Endothelial cell of umbilical vein (primary cell): ENCODE results near the gene OR5B2. TPM values are rescaled to one million over a fixed set of nuclear protein-coding genes. Genes with fewer than 3 reads are reported as not detected.

Experiments
- BruUV-seq: library from RNA; stranded (reverse); fragments of 400-500 nt; replicated peaks from 2 replicates; lab custom pipeline; 2021; lab: Mats Ljungman, UMichigan
- CTCF ChIA-PET: fragments of 300-600, 350-600 bp; sonication (Branson Sonifier 250); formaldehyde crosslinking; loops from one replicate; lab custom pipeline; 2021; ENCODE audit warnings: antibody characterized with exemption, inconsistent platforms; lab: Charles Lee
- POLR2A ChIA-PET: fragments of 300-600, 350-600 bp; sonication (Branson Sonifier 250); formaldehyde crosslinking; loops from one replicate; lab custom pipeline; 2021; ENCODE audit warnings: antibody characterized with exemption, inconsistent platforms; lab: Charles Lee
- DNase-seq: peaks from one replicate; pipeline ENCODE4 v3.0.0-alpha.2; 2011; ENCODE audit warnings: low read depth, low spot score
- FAIRE-seq: peaks from 2 replicates; lab custom pipeline; 2011; peaks lifted over from hg19 to GRCh38; lab: Jason Lieb, UNC
- H2AFZ ChIP-seq: 2 replicates; pipeline ENCODE4 v1.6.0; 2012; ENCODE audit warnings: low read depth, low read length, control low read depth, inconsistent platforms
- H3K27ac ChIP-seq: 2 replicates; pipeline ENCODE4 v1.5.1; 2011; ENCODE audit warnings: low read depth, mild to moderate bottlenecking, control low read depth, low read length, moderate library complexity; ENCODE audit not compliant: insufficient read depth
- H3K27me3 ChIP-seq, 2 experiments: 2 replicates each; pipeline versions ENCODE4 v1.6.0 to v1.6.1; 2011; ENCODE audit warnings: low read length in 2 of 2, mixed read lengths in 1 of 2; ENCODE audit not compliant: control insufficient read depth in 2 of 2, insufficient read depth in 2 of 2
- H3K36me3 ChIP-seq, 2 experiments: 2 replicates in 1 of 2; 3 replicates in 1 of 2; pipeline ENCODE4 v1.5.1; 2011; ENCODE audit warnings: low read length in 2 of 2, mild to moderate bottlenecking in 1 of 2, moderate library complexity in 1 of 2; ENCODE audit not compliant: control insufficient read depth in 2 of 2, insufficient read depth in 2 of 2; ENCODE audit errors: extremely low read depth in 1 of 2
- H3K4me1 ChIP-seq: 3 replicates; pipeline ENCODE4 v1.5.1; 2011; ENCODE audit warnings: mild to moderate bottlenecking, low read length; ENCODE audit not compliant: control insufficient read depth, insufficient read depth; ENCODE audit errors: extremely low read depth
- H3K4me2 ChIP-seq: 2 replicates; pipeline ENCODE4 v1.6.1; 2011; ENCODE audit warnings: low read length, control low read depth, mixed read lengths; ENCODE audit not compliant: insufficient read depth
- H3K4me3 ChIP-seq, 3 experiments: fragments of 200-600 bp in 1 of 3; sonication (generic), shearing (Covaris generic) in 1 of 3; replicated peaks in 1 of 3; 2 replicates each; pipeline ENCODE4 v1.5.1; 2011 to 2016; ENCODE audit warnings: control low read depth in 3 of 3, low read length in 3 of 3, mild to moderate bottlenecking in 2 of 3, inconsistent platforms in 1 of 3, low read depth in 1 of 3, moderate library complexity in 1 of 3; ENCODE audit not compliant: insufficient read depth in 1 of 3
- H3K79me2 ChIP-seq: 2 replicates; pipeline ENCODE4 v1.6.0; 2012; ENCODE audit warnings: low read length, inconsistent platforms; ENCODE audit not compliant: control insufficient read depth, insufficient read depth
- H3K9ac ChIP-seq: replicated peaks from 2 replicates; pipeline ENCODE3; 2011; ENCODE audit warnings: low read length, control low read depth; ENCODE audit not compliant: insufficient read depth; ENCODE audit errors: extremely low read depth
- H3K9me1 ChIP-seq: replicated peaks from 3 replicates; pipeline ENCODE4 v1.6.0; 2011; ENCODE audit warnings: mild to moderate bottlenecking, low read length; ENCODE audit not compliant: control insufficient read depth, insufficient read depth; ENCODE audit errors: extremely low read depth
- H3K9me3 ChIP-seq: replicated peaks from 2 replicates; pipeline ENCODE4 v1.5.1; 2012; ENCODE audit warnings: low read length, inconsistent platforms; ENCODE audit not compliant: control insufficient read depth, insufficient read depth
- H4K20me1 ChIP-seq: replicated peaks from 2 replicates; pipeline ENCODE3; 2011; ENCODE audit warnings: mild to moderate bottlenecking, low read length; ENCODE audit not compliant: control insufficient read depth, insufficient read depth; ENCODE audit errors: extremely low read depth
- CTCF ChIP-seq, 2 donors: IDR thresholded peaks; 1 replicate in 1 of 2; 2 replicates in 1 of 2; pipeline ENCODE4 v1.5.1; 2011; ENCODE audit warnings: low read length in 2 of 2, mild to moderate bottlenecking in 2 of 2, moderate library complexity in 2 of 2, control low read depth in 1 of 2, inconsistent platforms in 1 of 2, low read depth in 1 of 2; ENCODE audit not compliant: insufficient read depth in 1 of 2; ENCODE audit errors: extremely low read depth in 1 of 2
- EZH2 ChIP-seq: IDR thresholded peaks from 2 replicates; pipeline ENCODE4 v1.6.1; 2012; ENCODE audit warnings: borderline replicate concordance, low read depth, mild to moderate bottlenecking, moderate library complexity, low read length, inconsistent platforms; ENCODE audit not compliant: severe bottlenecking
- FOS ChIP-seq: IDR thresholded peaks from 2 replicates; pipeline ENCODE4 v1.6.1; 2011; ENCODE audit warnings: mild to moderate bottlenecking, low read length, moderate library complexity, borderline replicate concordance; ENCODE audit not compliant: insufficient read depth
- GATA2 ChIP-seq: IDR thresholded peaks from 2 replicates; pipeline ENCODE4 v1.7.0; 2011; ENCODE audit warnings: low read depth, mild to moderate bottlenecking, moderate library complexity, mixed read lengths, low read length; ENCODE audit not compliant: insufficient read length, insufficient read depth
- JUN ChIP-seq: IDR thresholded peaks from 2 replicates; pipeline ENCODE4 v1.6.1; 2011; ENCODE audit warnings: borderline replicate concordance, low read depth; ENCODE audit not compliant: insufficient read length, insufficient read depth
- MYC ChIP-seq: IDR thresholded peaks from one replicate; pipeline ENCODE4 v1.6.1; 2011; ENCODE audit warnings: mild to moderate bottlenecking, low read depth, low read length
- POLR2A ChIP-seq: IDR thresholded peaks from 2 replicates; pipeline ENCODE4 v1.6.1; 2012; ENCODE audit warnings: low read depth, mild to moderate bottlenecking, control low read depth, low read length
- POLR2AphosphoS5 ChIP-seq: IDR thresholded peaks from 2 replicates; pipeline ENCODE4 v1.6.1; 2012; ENCODE audit warnings: low read depth, mild to moderate bottlenecking, control low read depth, low read length, moderate library complexity; ENCODE audit not compliant: insufficient read depth
- dilution Hi-C: fragments of 300-500 bp; cut with MboI; formaldehyde crosslinking; loops from one replicate; pipeline ENCODE4 v1.15.0; 2019; ENCODE audit warnings: low sequenced_read_pairs; ENCODE audit not compliant: extremely low pct_ligation_motif_present
- intact Hi-C: fragments of 100-400 bp; cut with micrococcal nuclease; formaldehyde crosslinking; loops from one replicate; pipeline ENCODE4 v1.10.0; 2022
- polyA plus RNA-seq, 4 experiments: library from polyadenylated mRNA; depleted of rRNA in 3 of 4; stranded (reverse) in 3 of 4; unstranded in 1 of 4; fragments of >200 nt; gene quantifications; 2 replicates each; pipeline versions ENCODE4 v1.2.1 to v1.2.3, GENCODE V29; 2011 to 2012; ENCODE audit warnings: missing spikeins in 1 of 4
- total RNA-seq: library from RNA; stranded (reverse); gene quantifications from 2 replicates; pipeline ENCODE4 v1.2.3, GENCODE V29; 2021
- TF ChIP-seq, protein P1 (sequence below): IDR thresholded peaks from 2 replicates; pipeline ENCODE4 v1.6.1; 2011; ENCODE audit not compliant: insufficient read depth, insufficient read length

The OR5B2 gene
- total and polyA plus RNA-seq, 2 donors (not counting 3 experiments of a cell fraction or from before 2014, with no cell fraction given): not detected

DNA sequence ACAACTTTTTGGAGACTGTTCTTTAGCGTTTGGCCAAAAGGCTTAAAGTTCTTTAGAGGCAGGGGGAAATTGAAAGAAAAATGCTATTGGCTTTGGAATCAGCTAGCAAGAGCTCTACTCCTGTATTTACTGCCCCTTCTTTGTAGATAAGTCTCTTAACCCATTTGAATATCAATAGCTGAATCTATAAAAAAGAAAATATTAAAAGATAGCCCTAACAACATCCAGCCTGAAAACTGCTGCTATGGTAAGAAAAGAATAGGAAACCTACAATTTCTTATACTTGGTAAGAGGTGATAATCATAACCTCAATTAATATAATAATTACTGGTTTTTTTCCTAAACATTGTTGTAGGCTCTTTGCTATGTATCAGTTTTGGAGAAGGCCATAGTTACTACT, 14.2 kb upstream of the OR5B2 start, which contains the start of gene OR5B12:
OR5B12 (minus strand) TSS at position 101 of the 400 bp plus-strand sequence. CDS start 2,085 bp downstream, outside the sequence.
- H2AFZ ChIP-seq: no peak within 1 kb of the TSS
- intact Hi-C loops: no loop called here
- no peak within 1 kb of the TSS for H3K4me3 ChIP-seq
- no peaks in the 10 kb centered on the region for H4K20me1 ChIP-seq
- H3K27ac ChIP-seq: no peak within 1 kb of the TSS
- H3K4me1 ChIP-seq: no peaks in the 10 kb centered on the region
- FAIRE-seq (no peak), DNase-seq (no peak)
- CTCF ChIA-PET: no interaction called here
- H3K79me2 ChIP-seq: no peaks in the 10 kb centered on the region
- TF ChIP-seq POLR2AphosphoS5: no peak
- TF ChIP-seq EZH2: no peak
- TF ChIP-seq, protein P1, sequence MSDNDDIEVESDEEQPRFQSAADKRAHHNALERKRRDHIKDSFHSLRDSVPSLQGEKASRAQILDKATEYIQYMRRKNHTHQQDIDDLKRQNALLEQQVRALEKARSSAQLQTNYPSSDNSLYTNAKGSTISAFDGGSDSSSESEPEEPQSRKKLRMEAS: no peak
- TF ChIP-seq POLR2A: no peak
- no peak for TF ChIP-seq FOS
- no peak for TF ChIP-seq CTCF (IDR thresholded peaks at IDR 0.05; ENCODE audit: extremely low read depth in 1 of 2, insufficient read depth in 1 of 2, low read depth in 1 of 2, low read length in 2 of 2)
- TF ChIP-seq GATA2: no peak
- TF ChIP-seq JUN: no peak
- TF ChIP-seq MYC: no peak
- POLR2A ChIA-PET: no interaction called here
- H3K4me2 ChIP-seq: no peak within 1 kb of the TSS
- no peak within 1 kb of the TSS for H3K9ac ChIP-seq
- dilution Hi-C loops: no loop called here
- no peaks in the 10 kb centered on the region for H3K9me3 ChIP-seq
- H3K36me3 ChIP-seq: no peaks in the 10 kb centered on the region
- BruUV-seq: no TSS peak
- no peaks in the 10 kb centered on the region for H3K9me1 ChIP-seq
- H3K27me3 ChIP-seq: no peaks in the 10 kb centered on the region
